ENCODE data around the gene CEP126. TPM values are rescaled to one million over a fixed set of nuclear protein-coding genes. Genes with fewer than 3 reads are reported as not detected.

Gene CEP126
- total RNA-seq, 2 experiments from 2014 or later = 1.1 to 1.6 TPM

DNA sequence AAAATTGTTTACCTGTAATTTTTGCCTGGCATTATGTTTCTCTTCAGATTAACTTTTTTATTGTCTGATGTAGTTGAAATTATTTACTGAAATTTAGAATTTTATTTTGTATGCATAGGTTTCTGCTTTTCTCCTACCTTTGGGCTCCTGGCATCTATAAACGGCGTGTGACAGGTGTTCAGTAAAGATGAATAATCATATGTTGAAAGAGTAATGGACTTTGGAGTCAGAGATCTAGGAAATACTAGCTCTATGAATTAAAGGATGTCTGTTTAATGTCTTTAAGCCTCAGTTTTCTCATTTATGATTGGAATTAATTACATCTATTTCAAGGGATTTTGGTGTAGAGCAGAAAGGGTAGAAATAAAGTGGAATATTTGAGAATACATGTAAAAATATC is 8.7 kb downstream of the CEP126 start:
- H3K27me3 Mint-ChIP-seq = no peaks in the 10 kb centered on the region
- no peaks in the 10 kb centered on the region for H3K36me3 Mint-ChIP-seq (ENCODE audit: low read depth)
- H3K27ac Mint-ChIP-seq = no peak overlapping the region
- no peaks in the 10 kb centered on the region for H3K4me1 Mint-ChIP-seq (ENCODE audit: low read depth)
- TF ChIP-seq CTCF (IDR thresholded peaks at IDR 0.05) = no peak
- no peak for DNase-seq
- ChIA-PET CTCF (no interaction called here), POLR2A (no interaction called here)
- peaks cover 4% of the 10 kb centered on the region for H3K9me3 Mint-ChIP-seq
- intact Hi-C loops (cut with micrococcal nuclease) = no loop called here
- H3K4me3 Mint-ChIP-seq = no peak overlapping the region
- ATAC-seq = no peak

- ATAC-seq = no peak
- TF ChIP-seq CTCF (IDR thresholded peaks at IDR 0.05) = no peak
- Mint-ChIP-seq H3K27me3 (no peaks in the 10 kb centered on the region), H3K4me3 (no peak overlapping the region), H3K27ac (no peak overlapping the region), H3K36me3 (ENCODE audit: low read depth) (no peaks in the 10 kb centered on the region), H3K9me3 (peaks cover 6% of the 10 kb centered on the region), H3K4me1 (ENCODE audit: low read depth) (no peaks in the 10 kb centered on the region)
- ChIA-PET POLR2A (no interaction called here), CTCF (no interaction called here)
- no peak for DNase-seq
- intact Hi-C loops (cut with micrococcal nuclease) = no loop called here
These were observed 14.6 kb downstream of the CEP126 start for GRCh38 chr11:101929294-101929915.

DNA sequence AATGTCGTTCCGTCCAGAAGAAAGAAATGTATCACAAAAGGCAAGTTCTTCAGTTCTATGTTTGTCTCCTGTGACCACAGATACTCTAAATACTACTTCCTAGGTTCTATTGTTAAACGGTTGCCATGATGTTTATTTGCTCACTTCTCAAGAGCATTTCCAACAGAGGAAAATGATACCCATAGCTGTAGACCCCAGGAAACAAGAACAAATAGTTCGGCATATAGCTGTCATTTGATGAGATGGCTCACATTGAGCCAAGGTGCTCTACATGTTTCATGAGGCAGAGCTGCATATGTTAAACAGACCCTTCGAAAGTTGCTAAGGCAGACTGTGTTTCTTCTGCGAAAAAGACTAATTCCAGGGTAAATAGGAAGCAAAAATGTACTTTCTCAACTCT is 16.9 kb downstream of the CEP126 start:
- ChIA-PET CTCF (no interaction called here), POLR2A (no interaction called here)
- H3K4me3 Mint-ChIP-seq = no peak overlapping the region
- no peak overlapping the region for H3K27ac Mint-ChIP-seq
- TF ChIP-seq CTCF (IDR thresholded peaks at IDR 0.05) = no peak
- no peaks in the 10 kb centered on the region for H3K36me3 Mint-ChIP-seq (ENCODE audit: low read depth)
- H3K4me1 Mint-ChIP-seq (ENCODE audit: low read depth) = no peaks in the 10 kb centered on the region
- no peak for DNase-seq
- intact Hi-C loops (cut with micrococcal nuclease) = no loop called here
- H3K27me3 Mint-ChIP-seq = no peaks in the 10 kb centered on the region
- peaks cover 6% of the 10 kb centered on the region for H3K9me3 Mint-ChIP-seq
- ATAC-seq = no peak

- Mint-ChIP-seq H3K27me3 (no peaks in the 10 kb centered on the region), H3K27ac (no peak overlapping the region), H3K4me3 (no peak overlapping the region), H3K9me3 (no peaks in the 10 kb centered on the region), H3K36me3 (ENCODE audit: low read depth) (no peaks in the 10 kb centered on the region), H3K4me1 (ENCODE audit: low read depth) (no peaks in the 10 kb centered on the region)
- no peak for TF ChIP-seq CTCF (IDR thresholded peaks at IDR 0.05)
- DNase-seq (no peak), ATAC-seq (no peak)
- intact Hi-C loops (cut with micrococcal nuclease) = no loop called here
- CTCF ChIA-PET = no interaction called here
- POLR2A ChIA-PET = interaction anchor here (0.6 kb wide), 1 partner anchor 28 kb away, joined by 3 read pairs; no protein-coding TSS in a partner anchor
These were observed 26.2 kb downstream of the CEP126 start for GRCh38 chr11:101940901-101941520.

DNA sequence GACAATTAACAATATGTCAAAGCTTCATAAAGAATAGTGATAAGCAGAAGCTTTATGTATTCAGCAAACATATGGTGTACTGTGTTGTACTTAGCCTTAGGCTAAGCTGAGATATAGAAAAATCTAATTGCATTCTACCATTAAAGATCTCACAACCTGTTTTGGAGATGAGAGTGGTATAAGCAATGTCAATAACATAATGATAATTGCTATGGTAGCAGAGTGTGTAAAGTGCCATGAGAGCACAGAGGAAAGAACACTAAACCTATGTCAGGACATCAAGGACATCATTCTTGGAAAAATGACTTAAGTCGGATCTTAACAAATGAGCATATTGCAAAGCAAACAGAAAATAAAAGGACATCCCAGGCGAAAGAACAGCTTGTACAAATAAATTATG is 30.1 kb downstream of the CEP126 start:
- Mint-ChIP-seq H3K27me3 (no peaks in the 10 kb centered on the region), H3K27ac (no peak overlapping the region), H3K4me3 (no peak overlapping the region), H3K4me1 (ENCODE audit: low read depth) (no peaks in the 10 kb centered on the region), H3K9me3 (no peaks in the 10 kb centered on the region), H3K36me3 (ENCODE audit: low read depth) (no peaks in the 10 kb centered on the region)
- no peak for TF ChIP-seq CTCF (IDR thresholded peaks at IDR 0.05)
- no peak for ATAC-seq
- intact Hi-C loops (cut with micrococcal nuclease) = no loop called here
- ChIA-PET CTCF (interaction anchor here (1.3 to 1.5 kb wide), 2 partner anchors 63 to 84 kb away, joined by 5 to 6 read pairs; no protein-coding TSS in a partner anchor), POLR2A (no interaction called here)
- DNase-seq = no peak
